Right lobe of liver (tissue), 4 donors: Measurements from ENCODE around the gene CENPX.

ENCODE experiments used
- CTCF ChIP-seq, 4 donors: fragments of 200-600 bp in 3 of 4; fragments of 450-650 bp in 1 of 4; IDR thresholded peaks; one replicate each; pipeline versions ENCODE4 v1.5.1 to v1.8.0; 2016 to 2022; ENCODE audit warnings: antibody characterized with exemption in 4 of 4, mild to moderate bottlenecking in 2 of 4
- POLR2A ChIP-seq: fragments of 450-650 bp; IDR thresholded peaks from one replicate; pipeline ENCODE4 v1.6.1; 2017; ENCODE audit warnings: antibody characterized with exemption, mild to moderate bottlenecking
- donor health status: DM: no; HTN: no; CAD: no.
- donor health status: DM: no; HTN: no; CAD: no.
- donor health status: DM: no; HTN: yes; CAD: no.

DNA sequence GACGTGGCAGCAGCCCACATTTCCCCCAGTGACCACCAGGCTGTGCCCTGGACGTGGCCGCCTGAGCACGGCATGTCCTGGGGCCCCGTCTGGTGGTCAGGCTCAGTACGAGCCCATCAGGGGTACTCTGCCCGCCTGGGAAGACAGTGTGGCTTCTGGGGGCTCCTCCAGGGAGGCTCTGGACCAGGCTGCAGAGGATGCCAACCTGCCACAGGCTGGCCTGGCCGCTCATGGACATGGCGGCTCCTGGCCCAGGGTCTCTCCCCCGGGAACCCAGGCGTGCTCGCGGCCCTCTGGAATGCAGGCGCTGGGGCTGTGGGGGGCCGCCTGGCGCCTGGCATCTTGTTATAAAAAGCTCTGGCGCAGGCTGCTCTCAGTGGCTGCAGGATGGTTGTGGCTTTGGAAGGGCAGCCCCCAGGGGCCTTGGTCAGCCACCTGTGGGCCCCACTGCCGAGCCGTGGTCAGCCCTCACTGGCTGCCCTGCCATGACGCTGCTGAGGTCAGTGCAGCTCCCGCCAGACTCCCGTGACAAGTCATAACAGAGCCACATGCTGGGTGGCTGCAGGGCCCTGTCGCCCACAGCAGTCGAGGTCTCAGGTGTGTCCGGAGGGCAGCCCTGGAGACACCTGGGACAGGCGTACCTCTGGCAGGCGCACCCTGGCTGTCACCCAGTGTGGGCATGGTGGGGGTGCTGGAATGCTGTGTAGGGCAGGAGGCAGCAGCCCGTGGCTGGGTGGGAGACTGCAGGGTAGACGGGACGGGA lies 15.0 kb downstream of the CENPX start:
- TF ChIP-seq CTCF (IDR thresholded peaks at IDR 0.05): no peak
- TF ChIP-seq POLR2A: no peak
